OCI-LY1 (cell line): ENCODE results near the gene OLFM1.

ENCODE experiments used
- CTCF ChIP-seq: fragments of 200-600 bp; sonication (generic), shearing (Covaris generic); IDR thresholded peaks from 2 replicates; pipeline ENCODE4 v1.5.1; 2017; ENCODE audit warnings: mild to moderate bottlenecking, antibody characterized with exemption, low read length, moderate library complexity, mixed read lengths
- EZH2 ChIP-seq: fragments of 200-600 bp; sonication (generic), shearing (Covaris generic); IDR thresholded peaks from 2 replicates; pipeline ENCODE4 v1.8.0; 2017; ENCODE audit warnings: borderline replicate concordance, mixed run types, mild to moderate bottlenecking, antibody characterized with exemption, low read length, moderate library complexity, mixed read lengths

- TF ChIP-seq CTCF = no peak
- TF ChIP-seq EZH2 = no peak
Measured at GRCh38 chr9:135155396-135155795, 67.9 kb downstream of the OLFM1 start.
